GM15510 (cell line): Measurements from ENCODE around the gene FUT9.

ENCODE experiments used
- POLR2A ChIP-seq: IDR thresholded peaks from 3 replicates; pipeline ENCODE4 v1.6.1; 2011; ENCODE audit warnings: borderline replicate concordance; ENCODE audit not compliant: insufficient read length; ENCODE audit errors: extremely low read depth

FUT9 gene

GRCh38 chr6:96015518-96016333 lies at the start of gene FUT9:
Gene FUT9, plus strand, starts transcription at chr6:96015974. Its CDS starts 187,182 bp downstream, at chr6:96203156.
- no peak for TF ChIP-seq POLR2A

DNA sequence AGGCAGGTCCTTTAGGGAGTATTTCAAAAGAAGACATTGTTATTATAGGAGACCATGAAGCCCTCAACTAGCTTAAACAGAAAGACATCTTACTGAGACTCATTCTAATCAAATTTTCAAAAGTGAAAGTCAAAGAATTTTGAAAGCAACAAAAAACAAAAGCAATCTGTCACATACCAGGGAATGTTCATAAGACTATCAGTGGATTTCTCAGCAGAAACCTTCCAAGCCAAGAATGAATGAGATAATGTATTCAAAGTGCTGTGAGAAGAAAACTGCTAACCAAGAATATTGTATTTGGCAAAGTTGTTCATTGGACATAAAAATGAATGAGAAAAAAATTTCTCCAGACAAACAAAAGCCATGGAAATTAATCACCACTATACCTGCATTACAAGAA lies 48.2 kb upstream of the FUT9 start:
- no peak for TF ChIP-seq POLR2A

DNA sequence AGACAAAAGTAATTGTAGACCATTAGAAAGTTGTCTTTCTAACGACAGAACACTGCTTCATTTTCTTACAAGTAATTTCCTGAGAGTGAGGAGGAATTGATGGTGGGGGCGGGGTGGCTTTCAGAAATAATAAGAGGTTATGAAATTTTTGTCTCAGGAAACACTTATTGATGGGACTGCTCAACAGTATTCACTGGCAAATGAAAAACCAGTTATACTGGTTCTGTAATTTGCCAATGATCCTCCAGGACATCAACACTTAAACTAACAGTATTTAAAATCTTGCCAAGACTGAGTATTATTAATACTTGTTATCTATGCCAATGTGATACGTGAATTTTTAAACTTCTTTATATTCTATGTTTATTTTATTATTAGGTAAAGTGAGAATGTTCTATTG lies 41.8 kb upstream of the FUT9 start:
- TF ChIP-seq POLR2A, result no peak

DNA sequence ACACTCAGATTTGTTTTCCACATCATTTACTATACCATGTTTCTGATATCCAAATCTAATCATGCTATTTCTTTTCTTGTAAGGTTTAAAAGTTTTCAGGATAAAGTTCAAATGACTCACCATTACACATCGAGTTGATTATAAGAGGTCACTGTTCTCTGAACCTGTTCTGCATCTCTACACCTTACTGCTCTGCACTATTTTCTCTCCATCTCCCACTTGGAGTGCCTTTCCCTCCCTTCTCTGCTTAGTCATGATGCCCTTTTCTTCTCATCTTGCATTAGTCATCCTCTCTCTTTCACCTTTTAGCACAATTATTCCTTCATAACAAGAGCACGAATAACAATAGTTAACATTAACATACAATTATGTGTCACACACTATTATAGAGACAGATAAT lies 37.5 kb upstream of the FUT9 start:
- no peak for TF ChIP-seq POLR2A

GRCh38 chr6:95991906-95992305 lies 23.9 kb upstream of the FUT9 start:
- no peak for TF ChIP-seq POLR2A

- TF ChIP-seq POLR2A, result no peak
These were observed 21.6 kb upstream of the FUT9 start for GRCh38 chr6:95994151-95994550.

- no peak for TF ChIP-seq POLR2A
These were observed 17.6 kb upstream of the FUT9 start for GRCh38 chr6:95998133-95998532.

DNA sequence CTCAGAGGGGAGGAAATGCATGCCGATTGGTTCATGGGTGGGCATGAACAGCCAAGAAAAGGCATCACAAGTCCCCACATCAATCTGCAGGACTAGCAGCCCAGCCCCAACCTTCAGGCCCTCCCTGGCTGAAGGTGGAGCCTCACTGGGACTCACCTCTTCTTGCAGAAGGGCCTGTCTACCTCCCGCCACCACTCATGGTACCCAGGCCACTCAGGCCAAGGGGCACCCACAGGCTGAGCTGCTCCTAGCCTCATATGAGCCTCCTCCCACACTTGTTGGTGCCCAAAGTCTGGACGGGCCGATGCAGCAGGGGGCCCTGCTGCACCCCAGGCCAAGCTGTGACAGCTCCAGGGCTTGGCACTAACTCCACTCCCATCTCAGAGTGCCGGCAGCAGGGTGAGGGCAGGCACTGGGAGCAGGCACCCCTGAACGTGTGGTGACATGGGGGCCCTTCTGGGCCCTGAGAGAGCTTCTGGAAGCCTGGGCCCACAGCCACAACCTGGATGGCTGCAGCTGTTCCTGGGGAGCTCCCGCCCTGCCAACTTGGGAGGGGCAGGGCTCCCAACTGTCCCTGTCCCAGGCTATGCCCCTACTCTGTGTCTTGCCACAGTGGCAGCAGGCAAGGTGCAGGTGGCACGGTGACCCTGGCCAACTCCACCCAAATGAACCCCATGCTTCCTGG lies 13.7 kb upstream of the FUT9 start:
- TF ChIP-seq POLR2A, result no peak

DNA sequence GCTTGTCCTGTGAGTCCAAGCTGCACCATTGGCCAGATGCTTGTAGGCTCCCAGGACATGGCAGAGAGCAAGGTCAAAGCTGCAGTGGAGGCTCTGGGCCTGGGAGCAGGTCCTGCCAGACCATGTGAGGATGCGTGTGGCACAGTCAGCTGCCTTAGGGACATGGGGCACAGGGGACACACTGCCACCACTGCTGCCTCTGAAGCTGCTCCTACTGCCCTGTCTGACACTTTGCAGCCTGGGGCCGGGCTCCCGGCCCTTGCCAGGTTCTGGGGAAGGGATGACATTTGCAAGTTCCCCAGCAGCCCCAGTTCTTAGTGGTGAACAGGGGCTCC lies 13.2 kb upstream of the FUT9 start:
- no peak for TF ChIP-seq POLR2A

GRCh38 chr6:96002912-96003311 lies 12.9 kb upstream of the FUT9 start:
- no peak for TF ChIP-seq POLR2A

DNA sequence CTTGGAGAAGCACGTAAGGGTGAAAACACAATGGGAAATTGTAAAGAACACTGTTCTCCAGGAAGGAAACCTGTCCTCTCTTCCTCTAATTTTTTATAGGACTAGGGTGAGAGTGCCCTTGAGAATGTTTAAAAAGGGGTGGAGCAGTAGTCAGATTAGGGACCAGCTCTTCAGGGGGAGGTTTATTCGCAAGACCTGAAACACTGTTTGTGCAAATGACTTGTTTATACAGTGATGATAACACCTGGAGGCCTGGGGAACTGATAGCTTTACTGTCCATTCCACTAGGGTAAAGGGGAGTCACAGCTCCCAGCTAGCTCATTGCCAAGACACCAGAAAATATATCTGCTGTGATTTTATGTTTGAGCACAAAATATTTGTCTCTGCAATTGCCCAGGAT lies 8.1 kb upstream of the FUT9 start:
- TF ChIP-seq POLR2A, result no peak

DNA sequence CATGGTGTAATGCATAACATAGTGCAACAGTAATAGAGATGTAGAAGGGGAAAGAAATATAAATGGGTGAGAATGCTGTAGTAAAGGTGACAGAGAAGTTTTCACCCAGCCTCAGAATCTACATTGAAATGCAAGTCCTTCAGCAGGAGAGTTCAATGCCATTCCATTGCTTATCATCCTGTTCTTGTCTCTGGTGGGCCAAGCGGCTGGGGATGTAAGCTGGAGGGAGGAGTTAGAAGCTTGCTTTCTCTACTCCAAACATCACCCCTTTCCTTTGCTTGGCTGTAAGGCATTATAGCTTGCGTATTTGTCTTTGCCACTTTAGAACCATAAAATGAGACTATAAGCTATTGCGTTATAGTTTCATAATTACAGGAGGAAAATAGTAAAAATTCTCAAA lies 2.2 kb upstream of the FUT9 start:
- no peak for TF ChIP-seq POLR2A

DNA sequence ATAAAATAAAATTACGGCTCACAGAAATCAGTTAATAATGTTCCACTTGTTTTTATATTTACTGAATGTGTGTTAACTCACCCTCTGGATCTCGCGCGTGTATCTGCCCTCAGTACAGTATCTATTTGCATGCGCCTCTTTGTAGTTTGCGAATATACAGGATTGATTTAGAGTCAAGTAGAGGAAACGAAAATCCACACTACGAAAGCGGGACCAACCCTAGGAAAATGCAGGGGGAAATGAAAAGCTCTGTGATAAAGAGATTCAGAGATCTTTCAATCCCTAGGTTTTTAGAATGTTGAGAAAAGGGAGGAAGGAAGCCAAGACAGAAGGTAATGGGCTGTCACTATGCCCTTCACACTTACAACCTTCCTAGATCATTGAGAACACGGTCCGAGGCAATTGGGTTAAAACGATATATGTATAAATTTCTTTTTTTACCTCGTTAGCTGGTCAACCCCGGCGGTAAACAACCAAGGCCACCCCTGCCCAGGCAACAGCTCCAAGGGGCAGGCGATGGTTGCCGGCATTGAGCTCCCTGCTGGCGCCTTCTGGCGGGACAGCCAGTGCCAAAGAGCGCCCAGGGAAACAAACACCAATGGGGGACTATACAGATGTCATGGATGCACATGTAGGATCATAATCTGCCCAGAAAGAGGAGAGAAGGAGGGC lies 792 bp upstream of the FUT9 start:
- TF ChIP-seq POLR2A, result no peak

DNA sequence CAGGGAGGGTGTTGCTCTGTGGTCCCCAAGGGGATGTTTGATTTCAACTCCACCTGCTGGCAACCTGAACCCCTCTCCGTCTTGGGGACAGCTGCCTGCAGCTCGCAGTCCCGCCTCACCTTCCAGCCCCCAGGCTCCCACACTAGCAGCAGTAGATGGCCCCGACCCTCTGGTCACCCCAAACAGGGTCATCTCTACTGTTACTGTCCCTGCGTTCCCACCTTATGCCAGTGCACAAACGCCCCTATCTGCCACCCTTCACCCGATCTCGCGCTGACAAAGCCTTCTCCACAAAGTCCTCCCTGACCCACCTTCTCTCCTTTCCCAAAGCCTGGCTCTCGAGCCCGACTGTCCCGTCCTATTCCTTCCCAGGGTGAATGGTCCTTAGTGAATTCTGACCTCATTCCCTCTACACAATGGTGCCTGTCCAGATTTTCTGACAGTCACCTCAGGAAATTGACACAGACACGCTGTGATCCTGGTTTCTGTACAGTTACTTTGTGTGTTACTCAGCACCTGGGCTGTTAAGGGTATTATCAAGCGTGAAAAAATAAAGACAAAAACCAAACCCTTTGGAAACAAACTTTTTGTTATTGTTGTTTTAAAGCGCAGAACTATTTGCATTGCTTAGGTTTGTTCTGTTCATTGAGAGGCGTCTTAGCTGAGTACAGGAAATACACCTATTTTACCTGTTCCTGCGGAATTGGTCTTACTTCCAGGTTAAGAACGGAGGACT lies 728 bp downstream of the FUT9 start:
- no peak for TF ChIP-seq POLR2A

- TF ChIP-seq POLR2A, result no peak
These were observed 1.2 kb downstream of the FUT9 start for GRCh38 chr6:96017070-96017359.
